ENCODE measurements around the gene KBTBD4. TPM values are rescaled to one million over a fixed set of nuclear protein-coding genes. Genes with fewer than 3 reads are reported as not detected.
A peak's percentile ranks its signal among the peaks of the same experiment; 100 is the strongest.
"Not testable (repeated sequence)": the region's sequence is repeated elsewhere in the genome, so short reads cannot be mapped to it uniquely, and the experiment has no call there.

The KBTBD4 gene
- total and polyA plus RNA-seq, 2 of the 13 experiments (the other 11 are each of a cell fraction or from before 2014, with no cell fraction given) = 8.5 to 12.8 TPM

GRCh38 chr11:47564366-47564765 lies 14.4 kb downstream of the KBTBD4 start:
- H3K27ac ChIP-seq (ENCODE audit: extremely low read length, insufficient read depth, low read length); BruUV-seq (replicated peaks); DNase-seq (ENCODE audit: low spot score); in situ Hi-C loops (cut with HindIII; ENCODE audit: extremely low pct_ligation_motif_present, low pct_unique_long_range_greater_than_20kb); H2AFZ ChIP-seq (ENCODE audit: low read length); H4K20me1 ChIP-seq (ENCODE audit: insufficient read depth, low read length); H3K36me3 ChIP-seq (replicated peaks in 1 of 2; ENCODE audit: control insufficient read depth in 1 of 2, insufficient read depth in 2 of 2, low read length in 2 of 2); FAIRE-seq; H3K9me3 ChIP-seq (ENCODE audit: low read length); H3K27me3 ChIP-seq (ENCODE audit: control insufficient read depth in 1 of 2, insufficient read depth in 2 of 2, low read length in 2 of 2); ATAC-seq; CTCF ChIA-PET (ENCODE audit: low intra/inter-chr PET ratio, low total read pairs); intact Hi-C loops (cut with micrococcal nuclease; ENCODE audit: unreplicated experiment): not testable (repeated sequence)
- 90% methylated on average over 10 of the region's 10 CpGs for WGBS (ENCODE audit: low lambda C conversion rate)
- 0 out of 2 replicates have a peak, but pooled peaks have one; percentile 51 for TF ChIP-seq ZNF121 (CRISPR knock-in tag; IDR thresholded peaks at IDR 0.05)
- Histone ChIP-seq H3K4me1 (ENCODE audit: insufficient read depth, low read length) (peaks cover 26% of the 10 kb centered on the region), H3K4me3 (replicated peaks in 1 of 3; ENCODE audit: insufficient read depth in 1 of 3, low read depth in 2 of 3, low read length in 3 of 3) (peak overlapping the region in 1 of 3 experiments; percentile 97; a peak in 1 of 6 replicates), H3K4me2 (ENCODE audit: low read depth, low read length) (peak overlapping the region; percentile 23; the same call in 1 of the 2 replicates), H3K9ac (ENCODE audit: insufficient read depth, low read depth, low read length) (peak overlapping the region; percentile 99), H3K79me2 (ENCODE audit: insufficient read depth, low read length) (peaks cover 24% of the 10 kb centered on the region)
- POLR2A ChIA-PET = interaction anchor here (1.5 to 3.9 kb wide), 4 partner anchors 10 to 152 kb away, joined by 3 to 19 read pairs (median 12); partner anchors contain the start of genes CELF1, KBTBD4 and NDUFS3

GRCh38 chr11:47562393-47562792 lies 16.4 kb downstream of the KBTBD4 start:
- H3K9me3 ChIP-seq (ENCODE audit: low read length); POLR2A ChIA-PET; BruUV-seq (replicated peaks); H3K4me2 ChIP-seq (ENCODE audit: low read depth, low read length); DNase-seq (ENCODE audit: low spot score); FAIRE-seq; CTCF ChIA-PET (ENCODE audit: low intra/inter-chr PET ratio, low total read pairs); H3K36me3 ChIP-seq (replicated peaks in 1 of 2; ENCODE audit: control insufficient read depth in 1 of 2, insufficient read depth in 2 of 2, low read length in 2 of 2); ATAC-seq; H2AFZ ChIP-seq (ENCODE audit: low read length); in situ Hi-C loops (cut with HindIII; ENCODE audit: extremely low pct_ligation_motif_present, low pct_unique_long_range_greater_than_20kb); H3K27me3 ChIP-seq (ENCODE audit: control insufficient read depth in 1 of 2, insufficient read depth in 2 of 2, low read length in 2 of 2); H4K20me1 ChIP-seq (ENCODE audit: insufficient read depth, low read length); H3K27ac ChIP-seq (ENCODE audit: extremely low read length, insufficient read depth, low read length); H3K9ac ChIP-seq (ENCODE audit: insufficient read depth, low read depth, low read length); H3K4me3 ChIP-seq (replicated peaks in 1 of 3; ENCODE audit: insufficient read depth in 1 of 3, low read depth in 2 of 3, low read length in 3 of 3); intact Hi-C loops (cut with micrococcal nuclease; ENCODE audit: unreplicated experiment): not testable (repeated sequence)
- Histone ChIP-seq H3K79me2 (ENCODE audit: insufficient read depth, low read length) (peaks cover 17% of the 10 kb centered on the region), H3K4me1 (ENCODE audit: insufficient read depth, low read length) (peaks cover 23% of the 10 kb centered on the region)
- 100% methylated on average over 4 of the region's 4 CpGs for WGBS (ENCODE audit: low lambda C conversion rate)

- DNase-seq (ENCODE audit: low spot score) (no peak), FAIRE-seq (no peak), ATAC-seq (no peak)
- Histone ChIP-seq H3K79me2 (ENCODE audit: insufficient read depth, low read length) (no peaks in the 10 kb centered on the region), H4K20me1 (ENCODE audit: insufficient read depth, low read length) (no peaks in the 10 kb centered on the region), H2AFZ (ENCODE audit: low read length) (no peak overlapping the region), H3K4me3 (replicated peaks in 1 of 3; ENCODE audit: insufficient read depth in 1 of 3, low read depth in 2 of 3, low read length in 3 of 3) (no peak overlapping the region), H3K9ac (ENCODE audit: insufficient read depth, low read depth, low read length) (no peak overlapping the region), H3K27ac (ENCODE audit: extremely low read length, insufficient read depth, low read length) (no peak overlapping the region), H3K36me3 (replicated peaks in 1 of 2; ENCODE audit: control insufficient read depth in 1 of 2, insufficient read depth in 2 of 2, low read length in 2 of 2) (no peaks in the 10 kb centered on the region), H3K9me3 (ENCODE audit: low read length) (no peaks in the 10 kb centered on the region), H3K27me3 (ENCODE audit: control insufficient read depth in 1 of 2, insufficient read depth in 2 of 2, low read length in 2 of 2) (no peaks in the 10 kb centered on the region), H3K4me1 (ENCODE audit: insufficient read depth, low read length) (peaks cover 21% of the 10 kb centered on the region), H3K4me2 (ENCODE audit: low read depth, low read length) (no peak overlapping the region)
- ChIA-PET CTCF (ENCODE audit: low intra/inter-chr PET ratio, low total read pairs) (no interaction called here), POLR2A (no interaction called here)
- in situ Hi-C loops (cut with HindIII; ENCODE audit: extremely low pct_ligation_motif_present, low pct_unique_long_range_greater_than_20kb) = no loop called here
- TF ChIP-seq KMT2B (CRISPR knock-in tag; IDR thresholded peaks at IDR 0.05) (no peak), ZNF337 (CRISPR knock-in tag; IDR thresholded peaks at IDR 0.05; ENCODE audit: borderline replicate concordance, low read depth) (no peak), CEBPB (IDR thresholded peaks at IDR 0.05; ENCODE audit: borderline replicate concordance, low read depth, low read length) (peak; percentile 30; the same call in 1 of the 2 replicates), ZNF746 (CRISPR knock-in tag; IDR thresholded peaks at IDR 0.05) (no peak)
- 93% methylated on average over 2 of the region's 2 CpGs for WGBS (ENCODE audit: low lambda C conversion rate)
- intact Hi-C loops (cut with micrococcal nuclease; ENCODE audit: unreplicated experiment) = no loop called here
- no TSS peak for BruUV-seq (replicated peaks)
Measured at GRCh38 chr11:47560426-47560825, 18.3 kb downstream of the KBTBD4 start.
